Smooth muscle cell (in vitro differentiated cells): Measurements from ENCODE around the gene CACNB1. TPM values are rescaled to one million over a fixed set of nuclear protein-coding genes. Genes with fewer than 3 reads are reported as not detected.

Experiments used
- DNase-seq: peaks from one replicate; lab custom pipeline; 2025; ENCODE audit not compliant: unreplicated experiment; lab: John Stamatoyannopoulos, UW
- H2AFZ ChIP-seq: fragments of 200-600 bp; sonication (generic); 2 replicates; pipeline ENCODE4 v1.6.0; 2016; ENCODE audit warnings: antibody characterized with exemption, low read depth, mild to moderate bottlenecking
- H3F3A ChIP-seq: fragments of 200-600 bp; sonication (generic); 2 replicates; pipeline ENCODE4 v1.6.0; 2017; ENCODE audit warnings: antibody characterized with exemption, low read depth
- H3K27ac ChIP-seq: fragments of 200-600 bp; sonication (generic); 2 replicates; pipeline ENCODE4 v1.5.1; 2016; ENCODE audit warnings: low read depth, mild to moderate bottlenecking
- H3K27me3 ChIP-seq: fragments of 200-600 bp; sonication (generic); 2 replicates; pipeline ENCODE4 v1.6.1; 2016; ENCODE audit warnings: low read depth, mild to moderate bottlenecking
- H3K36me3 ChIP-seq: fragments of 200-600 bp; sonication (generic); 2 replicates; pipeline ENCODE4 v1.5.1; 2016; ENCODE audit warnings: low read depth
- H3K4me1 ChIP-seq: fragments of 200-600 bp; sonication (generic); 2 replicates; pipeline ENCODE4 v1.5.1; 2016; ENCODE audit warnings: low read depth
- H3K4me2 ChIP-seq: fragments of 200-600 bp; sonication (generic); 2 replicates; pipeline ENCODE4 v1.6.0; 2016; ENCODE audit warnings: mild to moderate bottlenecking
- H3K4me3 ChIP-seq: fragments of 200-600 bp; sonication (generic); 2 replicates; pipeline ENCODE4 v1.5.1; 2016; ENCODE audit warnings: mild to moderate bottlenecking
- H3K79me2 ChIP-seq: fragments of 200-600 bp; sonication (generic); 2 replicates; pipeline ENCODE4 v1.6.0; 2016; ENCODE audit warnings: low read depth, mild to moderate bottlenecking
- H3K9ac ChIP-seq: fragments of 200-600 bp; sonication (generic); 2 replicates; pipeline ENCODE4 v1.6.0; 2016; ENCODE audit warnings: low read depth
- H3K9me3 ChIP-seq: fragments of 200-600 bp; sonication (generic); replicated peaks from 2 replicates; pipeline ENCODE4 v1.5.1; 2016; ENCODE audit warnings: low read depth
- H4K20me1 ChIP-seq: fragments of 200-600 bp; sonication (generic); 2 replicates; pipeline ENCODE4 v1.6.0; 2016; ENCODE audit warnings: low read depth
- CTCF ChIP-seq: fragments of 200-600 bp; sonication (generic); IDR thresholded peaks from 2 replicates; pipeline ENCODE4 v1.5.1; 2017; ENCODE audit warnings: borderline replicate concordance, mild to moderate bottlenecking, antibody characterized with exemption; ENCODE audit not compliant: insufficient read depth, poor library complexity, severe bottlenecking
- WGBS: methylation state at CpG from one replicate; pipeline ENCODE4 v1.1.7; 2016; ENCODE audit warnings: low lambda C conversion rate; 5-methylcytosine and 5-hydroxymethylcytosine counted together
- polyA plus RNA-seq: library from polyadenylated mRNA; unstranded; fragments of >200 nt; fragmentation: Nextera tagmentation; extraction: Ambion mirVana; gene quantifications from 2 replicates; pipeline ENCODE4 v1.2.1, GENCODE V29; 2016
- total RNA-seq: library from RNA; depleted of rRNA; stranded (reverse); fragments of >200 nt; gene quantifications from 2 replicates; pipeline ENCODE4 v1.2.3, GENCODE V29; 2014

Gene CACNB1
- total and polyA plus RNA-seq, 2 experiments from 2014 or later, result 7.1 to 9.2 TPM

- WGBS, result 28% methylated on average over 14 of the region's 24 CpGs
- no peak overlapping the region for H2AFZ ChIP-seq
- TF ChIP-seq CTCF, result no peak
- peaks cover 18% of the 10 kb centered on the region for H3K4me1 ChIP-seq
- H3K4me2 ChIP-seq, result peak overlapping the region; percentile 85
- peak; percentile 37 for DNase-seq
- H3K9me3 ChIP-seq, result no peaks in the 10 kb centered on the region
- peak overlapping the region; percentile 48 for H3K4me3 ChIP-seq
- no peaks in the 10 kb centered on the region for H4K20me1 ChIP-seq
- H3K36me3 ChIP-seq, result no peaks in the 10 kb centered on the region
- no peaks in the 10 kb centered on the region for H3F3A ChIP-seq
- H3K79me2 ChIP-seq, result no peaks in the 10 kb centered on the region
- peaks cover 47% of the 10 kb centered on the region for H3K27me3 ChIP-seq
- H3K27ac ChIP-seq, result no peak overlapping the region
- no peak overlapping the region for H3K9ac ChIP-seq
Observed at GRCh38 chr17:39225959-39226683, 28.7 kb upstream of the CACNB1 start.

GRCh38 chr17:39225308-39225958, 28.0 kb upstream of the CACNB1 start, which contains the start of gene STAC2:
Gene STAC2 (minus strand): TSS chr17:39225945. CDS start chr17:39225502, 443 bp downstream.
- peaks cover 47% of the 10 kb centered on the region for H3K27me3 ChIP-seq
- 4% methylated on average over 29 of the region's 71 CpGs for WGBS

DNA sequence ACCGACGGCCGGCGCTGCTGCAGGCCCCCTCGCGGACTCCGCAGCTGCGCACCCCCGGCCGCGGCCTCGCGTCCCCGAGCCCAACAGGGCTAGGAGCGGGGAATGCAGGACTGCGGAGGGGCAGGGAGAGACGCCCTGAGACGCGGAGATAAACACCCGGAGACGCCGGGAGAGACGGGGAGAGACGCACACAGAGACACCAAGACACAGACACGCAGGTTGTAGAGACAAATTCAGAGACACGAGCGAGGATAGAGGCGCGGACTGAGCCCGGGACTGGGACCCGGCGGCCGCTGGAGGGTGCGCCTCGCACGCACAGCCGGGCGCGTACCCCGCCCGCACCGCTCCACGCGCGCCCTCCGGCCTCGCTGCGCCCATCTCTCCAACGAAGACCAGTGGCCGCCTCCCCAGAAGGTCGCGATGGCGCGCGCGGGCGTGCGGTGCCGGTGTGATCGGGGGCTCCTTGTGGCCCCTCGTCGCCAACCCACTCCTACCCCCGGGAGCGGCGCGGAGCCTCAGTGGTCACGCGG, 27.4 kb upstream of the CACNB1 start:
- no peaks in the 10 kb centered on the region for H3K9me3 ChIP-seq
- H3K9ac ChIP-seq, result no peak overlapping the region
- H3K27me3 ChIP-seq, result peaks cover 47% of the 10 kb centered on the region
- 3% methylated on average over 43 of the region's 68 CpGs for WGBS
- DNase-seq, result no peak
- no peak overlapping the region for H3K27ac ChIP-seq
- peaks cover 18% of the 10 kb centered on the region for H3K4me1 ChIP-seq
- peak overlapping the region; percentile 48 for H3K4me3 ChIP-seq
- H2AFZ ChIP-seq, result no peak overlapping the region
- no peaks in the 10 kb centered on the region for H3K79me2 ChIP-seq
- H3K36me3 ChIP-seq, result no peaks in the 10 kb centered on the region
- H3K4me2 ChIP-seq, result peak overlapping the region; percentile 85
- H4K20me1 ChIP-seq, result no peaks in the 10 kb centered on the region
- H3F3A ChIP-seq, result no peaks in the 10 kb centered on the region
- TF ChIP-seq CTCF, result no peak

More at GRCh38 chr17:39225308-39225958, 28.0 kb upstream of the CACNB1 start, which contains the start of gene STAC2:
- no peaks in the 10 kb centered on the region for H3K79me2 ChIP-seq
- no peaks in the 10 kb centered on the region for H4K20me1 ChIP-seq
- H2AFZ ChIP-seq, result no peak within 1 kb of the TSS
- no peak for TF ChIP-seq CTCF
- peak within 1 kb of the TSS; percentile 48 for H3K4me3 ChIP-seq
- H3K4me1 ChIP-seq, result peaks cover 18% of the 10 kb centered on the region
- no peak within 1 kb of the TSS for H3K9ac ChIP-seq
- no peak within 1 kb of the TSS for H3K27ac ChIP-seq
- DNase-seq, result no peak
- H3F3A ChIP-seq, result no peaks in the 10 kb centered on the region
- no peaks in the 10 kb centered on the region for H3K36me3 ChIP-seq
- H3K9me3 ChIP-seq, result no peaks in the 10 kb centered on the region
- peak within 1 kb of the TSS; percentile 85 for H3K4me2 ChIP-seq
